Stimulated activated CD4-positive, alpha-beta T cell treated with anti-CD3 and anti-CD28 coated beads, Interleukin-15, amount 100 ng/mL, for 24 hours (primary cell): ENCODE data around the gene RPS15A.
A peak's percentile ranks its signal among the peaks of the same experiment; 100 is the strongest.

Experiments
- DNase-seq: peaks from one replicate; pipeline ENCODE4 v3.0.0-alpha.2; 2020

Gene RPS15A

GRCh38 chr16:18789850-18790706, at the start of gene RPS15A:
RPS15A (minus strand) TSS chr16:18790334; CDS start chr16:18789113, 1,221 bp downstream.
- peak; percentile 95 for DNase-seq

GRCh38 chr16:18839555-18839954, 49.4 kb upstream of the RPS15A start:
- DNase-seq = no peak

GRCh38 chr16:18836702-18837101, 46.6 kb upstream of the RPS15A start:
- no peak for DNase-seq

- no peak for DNase-seq
Measured at GRCh38 chr16:18834864-18835263, 44.7 kb upstream of the RPS15A start.

GRCh38 chr16:18833707-18834505, 43.8 kb upstream of the RPS15A start:
- DNase-seq = no peak

- DNase-seq = no peak
Measured at GRCh38 chr16:18832613-18833012, 42.5 kb upstream of the RPS15A start.

- no peak for DNase-seq
Measured at GRCh38 chr16:18832006-18832405, 41.9 kb upstream of the RPS15A start.

GRCh38 chr16:18829251-18829650, 39.1 kb upstream of the RPS15A start:
- no peak for DNase-seq

GRCh38 chr16:18827890-18828289, 37.8 kb upstream of the RPS15A start:
- no peak for DNase-seq

GRCh38 chr16:18816286-18816685, 26.2 kb upstream of the RPS15A start:
- DNase-seq = no peak

GRCh38 chr16:18811925-18812324, 21.8 kb upstream of the RPS15A start:
- no peak for DNase-seq

- DNase-seq = no peak
Measured at GRCh38 chr16:18809165-18809564, 19.0 kb upstream of the RPS15A start.

GRCh38 chr16:18805257-18805773, 15.2 kb upstream of the RPS15A start:
- no peak for DNase-seq

GRCh38 chr16:18804540-18804939, 14.4 kb upstream of the RPS15A start:
- no peak for DNase-seq

- no peak for DNase-seq
Measured at GRCh38 chr16:18803569-18804462, 13.7 kb upstream of the RPS15A start.

GRCh38 chr16:18802767-18803343, 12.7 kb upstream of the RPS15A start:
- DNase-seq = no peak

- peak; percentile 99 for DNase-seq
Measured at GRCh38 chr16:18801145-18801972, 11.2 kb upstream of the RPS15A start, which contains the start of gene ARL6IP1. ARL6IP1 (minus strand) TSS chr16:18801549; CDS start chr16:18801466, 83 bp downstream.

GRCh38 chr16:18800775-18801144, 10.6 kb upstream of the RPS15A start:
- DNase-seq = no peak

GRCh38 chr16:18800293-18800692, 10.2 kb upstream of the RPS15A start:
- DNase-seq = no peak

GRCh38 chr16:18799500-18799899, 9.4 kb upstream of the RPS15A start:
- DNase-seq = no peak

- no peak for DNase-seq
Measured at GRCh38 chr16:18797746-18798145, 7.6 kb upstream of the RPS15A start.
